SU-DHL-6 (cell line): ENCODE results near the gene DTX3.

Experiments used
- H2AFZ ChIP-seq: fragments of 200-600 bp; sonication (generic); 2 replicates; pipeline ENCODE4 v1.6.1; 2014; ENCODE audit warnings: low read depth, mild to moderate bottlenecking, moderate library complexity, mixed read lengths, antibody characterized with exemption, low read length; ENCODE audit not compliant: severe bottlenecking
- H3F3A ChIP-seq: fragments of 200-600 bp; shearing (Covaris generic); 2 replicates; pipeline ENCODE4 v1.6.0; 2016; ENCODE audit warnings: antibody characterized with exemption, mild to moderate bottlenecking; ENCODE audit not compliant: insufficient read depth
- H3K27ac ChIP-seq: fragments of 200-600 bp; sonication (generic); 2 replicates; pipeline ENCODE4 v1.5.1; 2016; ENCODE audit warnings: low read depth, mild to moderate bottlenecking, low read length, moderate library complexity, mixed read lengths
- H3K27me3 ChIP-seq: fragments of 200-600 bp; sonication (generic), shearing (Covaris generic); 2 replicates; pipeline ENCODE4 v1.6.0; 2014; ENCODE audit warnings: mild to moderate bottlenecking, low read length
- H3K36me3 ChIP-seq: fragments of 200-600 bp; sonication (generic); 2 replicates; pipeline ENCODE4 v1.6.1; 2014; ENCODE audit warnings: mild to moderate bottlenecking, low read length, mixed read lengths
- H3K4me2 ChIP-seq: fragments of 300-600, 200-600 bp; shearing (Covaris generic), sonication (generic); 2 replicates; pipeline ENCODE4 v1.6.0; 2014; ENCODE audit warnings: low read length, low read depth, mild to moderate bottlenecking; ENCODE audit not compliant: poor library complexity, severe bottlenecking
- H3K4me3 ChIP-seq: fragments of 200-600 bp; sonication (generic); 2 replicates; pipeline ENCODE4 v1.5.1; 2014; ENCODE audit warnings: antibody characterized with exemption, low read length, mild to moderate bottlenecking, mixed read lengths; ENCODE audit not compliant: insufficient read depth, poor library complexity, severe bottlenecking
- H3K79me2 ChIP-seq: fragments of 200-600 bp; sonication (generic); 2 replicates; pipeline ENCODE4 v1.6.1; 2014; ENCODE audit warnings: mild to moderate bottlenecking, low read length, moderate library complexity; ENCODE audit not compliant: insufficient read depth
- H3K9ac ChIP-seq: fragments of 200-600 bp; sonication (generic); 2 replicates; pipeline ENCODE4 v1.7.0; 2014; ENCODE audit warnings: mild to moderate bottlenecking, low read length
- H3K9me2 ChIP-seq: fragments of 200-600 bp; sonication (generic); replicated peaks from 2 replicates; pipeline ENCODE4 v1.6.1; 2014; ENCODE audit warnings: low read length; ENCODE audit not compliant: insufficient read depth
- H3K9me3 ChIP-seq: fragments of 200-600 bp; sonication (generic); 2 replicates; pipeline ENCODE4 v1.6.1; 2014; ENCODE audit warnings: low read length, mixed read lengths; ENCODE audit not compliant: insufficient read depth
- H4K20me1 ChIP-seq: fragments of 200-600 bp; sonication (generic); 2 replicates; pipeline ENCODE4 v1.6.1; 2014; ENCODE audit warnings: low read depth, mild to moderate bottlenecking, antibody characterized with exemption, low read length, moderate library complexity, mixed read lengths
- CTCF ChIP-seq: fragments of 200-600 bp; sonication (generic); IDR thresholded peaks from one replicate; pipeline ENCODE4 v1.5.1; 2017; ENCODE audit warnings: antibody characterized with exemption, mild to moderate bottlenecking, low read length, moderate library complexity; ENCODE audit not compliant: insufficient read depth, poor library complexity, severe bottlenecking
- EZH2phosphoT487 ChIP-seq: fragments of 200-600 bp; sonication (generic), shearing (Covaris generic); conservative IDR thresholded peaks from 2 replicates; pipeline ENCODE4 v1.6.1; 2018; ENCODE audit warnings: mild to moderate bottlenecking, antibody characterized with exemption, low read length, moderate library complexity, mixed read lengths

Gene DTX3

GRCh38 chr12:57580466-57580795 is 24.2 kb upstream of the DTX3 start:
- H3K36me3 ChIP-seq, result no peaks in the 10 kb centered on the region
- H4K20me1 ChIP-seq, result no peaks in the 10 kb centered on the region
- no peak overlapping the region for H3K27ac ChIP-seq
- no peaks in the 10 kb centered on the region for H3K79me2 ChIP-seq
- H3K9me2 ChIP-seq, result no peaks in the 10 kb centered on the region
- H2AFZ ChIP-seq, result no peak overlapping the region
- no peak overlapping the region for H3K4me2 ChIP-seq
- no peak for TF ChIP-seq CTCF
- no peak for TF ChIP-seq EZH2phosphoT487
- H3K9me3 ChIP-seq, result no peaks in the 10 kb centered on the region
- H3K4me3 ChIP-seq, result no peak overlapping the region
- H3K9ac ChIP-seq, result no peak overlapping the region
- H3K27me3 ChIP-seq, result no peaks in the 10 kb centered on the region
- H3F3A ChIP-seq, result no peaks in the 10 kb centered on the region

GRCh38 chr12:57581802-57582201 is 22.8 kb upstream of the DTX3 start:
- H3K4me2 ChIP-seq, result no peak overlapping the region

GRCh38 chr12:57582440-57582839 is 22.2 kb upstream of the DTX3 start:
- Histone ChIP-seq H3K4me3 (no peak overlapping the region), H3K79me2 (no peaks in the 10 kb centered on the region), H4K20me1 (no peaks in the 10 kb centered on the region), H3K9ac (no peak overlapping the region), H3K9me3 (no peaks in the 10 kb centered on the region), H3K36me3 (no peaks in the 10 kb centered on the region), H3F3A (no peaks in the 10 kb centered on the region), H3K4me2 (no peak overlapping the region), H3K27ac (no peak overlapping the region), H3K27me3 (no peaks in the 10 kb centered on the region), H3K9me2 (no peaks in the 10 kb centered on the region), H2AFZ (no peak overlapping the region)
- TF ChIP-seq CTCF, result no peak
- no peak for TF ChIP-seq EZH2phosphoT487

More at GRCh38 chr12:57581802-57582201, 22.8 kb upstream of the DTX3 start:
- H2AFZ ChIP-seq, result no peak overlapping the region
- H4K20me1 ChIP-seq, result no peaks in the 10 kb centered on the region
- no peak overlapping the region for H3K9ac ChIP-seq
- H3K4me3 ChIP-seq, result no peak overlapping the region
- TF ChIP-seq CTCF, result no peak
- H3F3A ChIP-seq, result no peaks in the 10 kb centered on the region
- no peaks in the 10 kb centered on the region for H3K79me2 ChIP-seq
- no peak overlapping the region for H3K27ac ChIP-seq
- H3K9me2 ChIP-seq, result no peaks in the 10 kb centered on the region
- H3K9me3 ChIP-seq, result no peaks in the 10 kb centered on the region
- no peaks in the 10 kb centered on the region for H3K27me3 ChIP-seq
- no peaks in the 10 kb centered on the region for H3K36me3 ChIP-seq
